SJSA1 (cell line): Measurements from ENCODE around the gene SEC61B. TPM values are rescaled to one million over a fixed set of nuclear protein-coding genes. Genes with fewer than 3 reads are reported as not detected.
"Not testable (repeated sequence)": the region's sequence is repeated elsewhere in the genome, so short reads cannot be mapped to it uniquely, and the experiment has no call there.

Experiments used
- DNase-seq, 2 experiments: peaks; one replicate each; pipeline ENCODE4 v3.0.0-alpha.2; 2015 to 2020; ENCODE audit warnings: low spot score in 2 of 2, low read depth in 1 of 2
- H3K27ac ChIP-seq: fragments of 250-450 bp; sonication (Bioruptor Pico); 2 replicates; pipeline ENCODE4 v1.5.1; 2020; ENCODE audit warnings: mild to moderate bottlenecking, moderate library complexity
- H3K27me3 ChIP-seq: fragments of 250-450 bp; sonication (Bioruptor Pico); replicated peaks from 2 replicates; pipeline ENCODE4 v1.5.1; 2020; ENCODE audit warnings: mild to moderate bottlenecking, moderate library complexity
- H3K36me3 ChIP-seq: fragments of 250-450 bp; sonication (Bioruptor Pico); 2 replicates; pipeline ENCODE4 v1.5.1; 2020; ENCODE audit warnings: mild to moderate bottlenecking
- H3K4me1 ChIP-seq: fragments of 250-450 bp; sonication (Bioruptor Pico); replicated peaks from 2 replicates; pipeline ENCODE4 v1.6.1; 2021; ENCODE audit warnings: mild to moderate bottlenecking
- H3K4me3 ChIP-seq: fragments of 250-450 bp; sonication (Bioruptor Pico); 2 replicates; pipeline ENCODE4 v1.5.1; 2020; ENCODE audit warnings: mild to moderate bottlenecking
- H3K9me3 ChIP-seq: fragments of 250-450 bp; sonication (Bioruptor Pico); replicated peaks from 2 replicates; pipeline ENCODE4 v1.5.1; 2020; ENCODE audit warnings: mild to moderate bottlenecking
- total RNA-seq: library from RNA; depleted of rRNA; stranded (reverse); fragments of >200 nt; shearing (Covaris generic); gene quantifications from 2 replicates; pipeline ENCODE4 v1.2.3, GENCODE V29; 2014

SEC61B gene
- total RNA-seq, 1 experiment from 2014 or later = 164 TPM

DNA sequence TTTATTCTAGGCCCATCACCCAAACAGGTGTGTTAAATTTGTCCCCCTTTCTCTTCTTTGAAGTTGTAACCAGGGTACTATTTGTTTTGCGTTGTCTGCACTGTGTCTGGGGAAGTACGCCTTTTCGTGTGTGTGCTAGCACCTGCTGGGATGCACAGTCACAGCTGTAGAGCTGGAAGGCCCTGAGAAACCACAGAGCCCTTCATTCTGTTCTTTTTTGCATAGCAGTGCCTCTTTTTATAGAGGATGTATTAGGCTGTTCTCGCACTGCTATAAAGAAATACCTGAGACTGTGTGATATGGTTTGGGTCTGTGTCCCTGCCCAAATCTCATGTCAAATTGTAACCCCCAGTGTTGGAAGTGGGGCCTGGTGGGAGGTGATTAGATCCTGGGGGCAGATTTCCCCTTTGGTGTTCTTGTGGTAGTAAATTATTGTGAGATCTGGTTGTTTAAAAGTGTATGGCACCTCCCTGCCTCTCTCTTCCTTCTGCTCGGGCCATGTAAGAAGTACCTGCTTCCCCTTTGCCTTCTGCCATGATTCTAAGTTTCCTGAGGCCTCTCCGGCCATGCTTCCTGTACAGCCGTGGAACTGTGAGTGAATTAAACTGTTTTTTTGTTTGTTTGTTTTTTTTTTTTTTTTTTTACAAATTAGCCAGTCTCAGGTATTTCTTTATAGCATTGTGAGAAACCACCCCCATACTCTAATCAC, 14.0 kb downstream of the SEC61B start:
- Histone ChIP-seq H3K36me3 (peaks cover 21% of the 10 kb centered on the region), H3K27ac (no peak overlapping the region), H3K4me3 (no peak overlapping the region), H3K9me3 (no peaks in the 10 kb centered on the region), H3K27me3 (no peaks in the 10 kb centered on the region), H3K4me1 (no peaks in the 10 kb centered on the region)
- no peak for DNase-seq

DNA sequence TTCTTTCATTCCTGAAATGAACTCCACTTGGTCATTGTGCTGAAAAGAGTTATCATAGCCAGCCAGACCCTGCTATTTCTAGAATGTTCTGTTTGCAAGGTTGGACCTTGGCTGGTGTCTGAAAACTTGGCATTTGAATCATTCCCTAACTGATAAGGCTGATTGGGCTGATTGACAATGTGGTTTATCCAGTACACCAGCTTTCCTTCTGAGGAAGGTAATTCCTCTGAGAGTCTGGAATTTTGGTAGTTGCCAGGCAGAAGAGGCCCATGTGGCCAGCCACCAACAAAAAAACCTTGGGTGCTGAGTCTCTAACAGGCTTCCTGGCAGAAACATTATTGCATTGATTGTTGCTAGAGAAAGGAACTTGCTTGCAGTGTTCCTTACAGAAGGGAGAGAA, 15.3 kb downstream of the SEC61B start:
- Histone ChIP-seq H3K36me3 (peaks cover 10% of the 10 kb centered on the region), H3K4me1 (no peaks in the 10 kb centered on the region), H3K27ac (no peak overlapping the region), H3K4me3 (no peak overlapping the region), H3K9me3 (no peaks in the 10 kb centered on the region), H3K27me3 (no peaks in the 10 kb centered on the region)
- DNase-seq = no peak

DNA sequence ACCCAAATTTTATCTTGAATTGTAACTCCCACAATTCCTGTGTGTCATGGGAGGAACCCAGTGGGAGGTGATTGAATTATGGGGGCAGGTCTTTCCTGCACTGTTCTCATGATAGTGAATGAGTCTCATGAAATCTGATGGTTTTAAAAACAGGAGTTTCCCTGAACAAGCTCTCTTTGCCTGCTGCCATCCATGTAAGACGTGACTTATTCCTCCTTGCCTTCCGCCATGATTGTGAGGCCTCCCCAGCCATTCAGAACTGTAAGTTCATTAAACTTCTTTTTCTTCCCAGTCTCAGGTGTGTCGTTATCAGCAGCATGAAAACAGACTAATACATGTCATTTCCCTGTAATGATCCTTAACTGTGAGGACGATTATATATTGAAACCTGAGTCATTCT, 15.8 kb downstream of the SEC61B start:
- not testable (repeated sequence) for H3K27ac ChIP-seq, H3K9me3 ChIP-seq, H3K4me1 ChIP-seq, H3K36me3 ChIP-seq, H3K4me3 ChIP-seq, H3K27me3 ChIP-seq, DNase-seq

DNA sequence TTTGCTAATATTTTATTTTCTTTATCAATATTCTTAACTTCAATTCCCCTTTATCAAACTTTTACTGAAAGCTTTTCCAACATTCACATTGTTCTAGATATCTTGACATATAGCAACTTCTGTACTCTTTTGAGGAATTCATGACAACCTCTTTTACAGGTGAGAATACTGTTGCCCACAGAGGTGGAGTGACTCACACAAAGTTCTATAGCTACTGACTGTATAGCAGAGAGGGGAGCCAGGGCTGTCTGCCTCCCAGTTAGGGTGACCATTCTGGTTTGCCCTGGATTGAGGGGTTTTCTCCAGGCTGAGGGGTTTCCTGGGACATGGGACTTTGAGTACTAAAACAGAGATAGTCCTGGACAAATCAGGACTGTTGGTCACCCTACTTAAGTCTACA, 16.2 kb downstream of the SEC61B start:
- H3K4me1 ChIP-seq = no peaks in the 10 kb centered on the region
- peaks cover under 1% of the 10 kb centered on the region for H3K36me3 ChIP-seq
- H3K9me3 ChIP-seq = no peaks in the 10 kb centered on the region
- no peaks in the 10 kb centered on the region for H3K27me3 ChIP-seq
- H3K27ac ChIP-seq = no peak overlapping the region
- no peak for DNase-seq
- no peak overlapping the region for H3K4me3 ChIP-seq

DNA sequence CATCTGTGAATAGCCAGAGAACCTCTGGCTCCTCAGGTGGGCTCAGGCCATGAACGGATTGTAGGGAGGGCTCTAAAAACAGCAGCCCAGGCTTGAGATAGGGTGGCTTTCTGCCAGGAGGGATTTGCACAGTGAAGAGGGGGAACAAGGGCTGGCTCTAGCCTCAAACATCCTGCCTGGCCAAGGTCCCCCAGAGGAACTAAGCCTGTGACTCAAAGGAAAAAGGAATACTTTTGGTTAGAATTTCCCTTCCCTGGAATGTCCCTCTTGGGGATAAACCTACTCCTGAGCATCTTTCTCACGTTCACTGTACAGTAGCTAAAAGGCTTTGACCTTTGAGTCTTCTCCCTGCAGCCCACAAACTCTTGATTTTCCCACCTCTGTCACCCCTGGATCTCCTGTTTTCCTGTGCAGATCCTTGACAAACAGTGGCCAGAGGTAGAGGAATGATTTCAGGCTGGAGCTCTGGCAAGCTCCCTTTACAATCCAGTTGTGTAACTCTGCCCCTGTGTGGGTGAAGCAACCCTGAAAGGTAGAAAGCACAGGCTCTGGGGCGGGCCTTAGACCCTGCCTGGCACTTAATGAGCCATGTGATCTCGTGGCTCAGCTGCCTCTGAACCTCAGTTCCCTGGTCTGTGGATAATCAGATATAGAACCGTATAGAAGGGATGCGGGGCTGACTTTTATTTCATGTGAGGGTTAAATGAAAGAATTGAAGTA, 17.4 kb downstream of the SEC61B start:
- DNase-seq = no peak
- Histone ChIP-seq H3K27me3 (no peaks in the 10 kb centered on the region), H3K4me1 (no peaks in the 10 kb centered on the region), H3K27ac (no peak overlapping the region), H3K36me3 (no peaks in the 10 kb centered on the region; the same call in 1 of the 2 replicates), H3K4me3 (no peak overlapping the region), H3K9me3 (no peaks in the 10 kb centered on the region)

DNA sequence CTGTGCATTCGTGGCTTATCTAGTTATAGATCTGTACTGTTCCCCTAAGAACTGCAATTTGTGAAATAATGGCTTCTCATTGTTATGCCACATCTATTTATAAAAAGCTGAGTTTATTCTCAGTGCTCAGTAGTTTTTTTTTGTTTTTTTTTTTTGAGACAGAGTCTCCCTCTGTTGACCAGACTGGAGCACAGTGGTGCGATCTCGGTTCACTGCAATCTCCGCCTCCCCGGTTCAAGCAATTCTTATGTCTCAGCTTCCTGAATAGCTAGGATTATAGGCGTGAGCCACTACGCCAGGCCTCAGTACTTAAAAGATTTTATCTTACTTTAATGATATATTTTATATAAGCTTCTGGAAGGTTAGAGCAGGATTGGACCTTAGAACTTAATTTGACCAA, 19.0 kb downstream of the SEC61B start:
- no peak for DNase-seq
- Histone ChIP-seq H3K4me3 (no peak overlapping the region), H3K27ac (no peak overlapping the region), H3K4me1 (no peaks in the 10 kb centered on the region), H3K36me3 (no peaks in the 10 kb centered on the region; the same call in 1 of the 2 replicates), H3K9me3 (no peaks in the 10 kb centered on the region), H3K27me3 (no peaks in the 10 kb centered on the region)

DNA sequence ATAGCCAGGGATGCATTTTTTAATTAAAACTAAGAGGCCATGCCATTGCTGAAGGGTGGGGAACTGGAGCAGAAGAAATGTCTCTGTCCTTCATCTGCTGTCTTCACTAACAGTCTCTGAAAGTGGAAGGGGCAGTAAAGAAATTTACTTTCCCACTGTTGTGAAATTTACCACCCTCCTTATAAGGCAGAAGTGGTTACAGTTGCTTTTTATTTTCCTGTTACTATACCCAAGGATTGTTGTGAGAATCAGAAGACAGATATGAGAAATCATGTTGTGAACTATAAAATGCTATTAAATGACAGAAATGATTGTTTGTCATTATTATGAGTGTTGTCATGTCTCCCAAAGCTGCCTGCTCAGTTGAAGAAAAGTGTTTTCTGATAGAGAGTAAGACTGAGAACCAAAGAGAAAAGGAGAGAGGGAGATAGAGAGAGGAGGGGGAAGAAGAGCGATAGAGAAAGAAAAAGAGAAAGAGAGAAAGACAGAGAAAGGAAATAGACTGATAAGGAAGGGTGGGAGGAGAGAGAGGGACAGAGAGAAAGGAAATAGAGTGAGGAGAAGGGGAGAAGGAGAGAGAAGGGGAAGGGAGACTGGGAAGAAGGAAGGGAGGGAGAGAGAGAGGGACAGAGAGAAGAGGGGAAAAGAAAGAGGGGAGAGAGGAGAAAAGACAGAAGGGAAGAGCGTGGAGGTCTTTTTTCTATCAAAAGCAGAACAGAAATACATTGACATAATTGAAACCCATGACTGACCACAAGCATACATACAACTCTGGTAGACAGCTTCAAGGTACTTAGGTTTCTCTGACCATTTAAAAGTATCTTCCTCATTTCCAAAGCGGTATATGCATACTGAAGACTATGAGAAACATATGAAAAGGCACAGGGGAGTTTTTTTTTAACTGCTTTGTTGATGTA, 22.5 kb downstream of the SEC61B start:
- DNase-seq = no peak

DNA sequence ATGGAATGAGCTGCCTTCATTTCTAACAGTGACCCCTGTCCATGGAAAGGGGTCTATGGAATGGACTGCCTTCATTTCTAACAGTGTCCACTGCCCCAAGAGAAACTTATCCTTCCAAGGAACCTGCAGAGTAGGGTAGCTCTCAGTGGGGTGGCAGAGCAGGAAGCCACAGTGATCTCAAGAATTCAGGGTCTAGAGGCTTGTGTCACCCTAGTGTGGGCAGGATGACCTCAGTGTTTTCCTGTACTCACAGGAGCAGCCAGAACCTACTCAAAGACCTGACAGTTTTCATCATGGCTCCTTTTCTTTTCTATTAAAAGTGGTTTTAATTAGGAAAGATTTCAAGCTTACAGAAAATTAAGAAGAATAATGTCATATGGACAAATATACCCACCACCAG, 27.5 kb downstream of the SEC61B start:
- Histone ChIP-seq H3K9me3 (no peaks in the 10 kb centered on the region), H3K27ac (no peak overlapping the region), H3K36me3 (no peaks in the 10 kb centered on the region), H3K4me1 (peaks cover 6% of the 10 kb centered on the region), H3K27me3 (no peaks in the 10 kb centered on the region), H3K4me3 (no peak overlapping the region)
- DNase-seq = no peak

More for the DNA sequence above, 22.5 kb downstream of the SEC61B start:
- Histone ChIP-seq H3K4me1 (no peaks in the 10 kb centered on the region), H3K9me3 (no peaks in the 10 kb centered on the region), H3K27me3 (no peaks in the 10 kb centered on the region), H3K27ac (no peak overlapping the region), H3K36me3 (no peaks in the 10 kb centered on the region; the same call in 1 of the 2 replicates), H3K4me3 (no peak overlapping the region)

DNA sequence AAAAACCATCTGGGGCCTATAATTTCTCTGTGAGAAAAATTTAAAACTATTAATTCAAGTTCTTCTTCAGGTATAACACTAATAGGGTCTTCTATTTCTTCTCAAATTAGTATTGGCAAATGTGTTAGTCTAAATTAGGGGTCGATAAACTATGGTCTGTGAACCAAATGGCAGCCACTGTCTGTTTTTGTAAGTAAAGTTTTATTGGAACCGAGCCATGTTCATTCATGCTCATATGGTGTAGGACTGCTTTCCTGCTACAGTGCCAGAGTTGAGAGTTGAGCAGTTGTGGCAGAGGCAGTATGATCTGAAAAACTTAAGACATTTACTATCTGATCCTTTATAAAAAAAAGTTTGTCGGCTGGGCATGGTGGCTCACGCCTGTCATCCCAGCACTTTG, 29.1 kb downstream of the SEC61B start:
- Histone ChIP-seq H3K4me1 (peaks cover 6% of the 10 kb centered on the region), H3K27me3 (no peaks in the 10 kb centered on the region)
- no peak for DNase-seq

DNA sequence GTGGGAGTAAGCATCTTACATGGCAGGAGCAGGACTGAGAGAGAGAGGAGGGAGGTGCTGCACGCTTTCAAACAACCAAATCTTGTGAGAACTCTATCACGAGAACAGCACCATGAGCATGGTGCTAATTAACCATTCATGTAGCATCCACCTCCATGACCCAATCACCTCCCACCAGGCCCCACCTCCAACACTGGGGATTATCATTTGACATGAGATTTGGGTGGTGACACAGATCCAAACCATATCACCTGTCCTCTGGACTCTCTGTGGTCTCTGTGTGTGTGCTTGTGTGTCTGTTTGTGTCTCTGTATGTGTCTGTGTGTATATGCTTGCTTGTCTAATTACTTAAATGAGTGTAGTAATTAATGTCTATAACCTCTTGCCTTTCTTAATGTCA, 31.1 kb downstream of the SEC61B start:
- no peak overlapping the region for H3K4me3 ChIP-seq
- H3K4me1 ChIP-seq = peaks cover 6% of the 10 kb centered on the region
- DNase-seq = no peak
- H3K36me3 ChIP-seq = no peaks in the 10 kb centered on the region
- H3K27me3 ChIP-seq = no peaks in the 10 kb centered on the region
- no peaks in the 10 kb centered on the region for H3K9me3 ChIP-seq
- no peak overlapping the region for H3K27ac ChIP-seq

More for the DNA sequence above, 29.1 kb downstream of the SEC61B start:
- no peaks in the 10 kb centered on the region for H3K36me3 ChIP-seq
- no peak overlapping the region for H3K27ac ChIP-seq
- H3K9me3 ChIP-seq = no peaks in the 10 kb centered on the region
- H3K4me3 ChIP-seq = no peak overlapping the region

DNA sequence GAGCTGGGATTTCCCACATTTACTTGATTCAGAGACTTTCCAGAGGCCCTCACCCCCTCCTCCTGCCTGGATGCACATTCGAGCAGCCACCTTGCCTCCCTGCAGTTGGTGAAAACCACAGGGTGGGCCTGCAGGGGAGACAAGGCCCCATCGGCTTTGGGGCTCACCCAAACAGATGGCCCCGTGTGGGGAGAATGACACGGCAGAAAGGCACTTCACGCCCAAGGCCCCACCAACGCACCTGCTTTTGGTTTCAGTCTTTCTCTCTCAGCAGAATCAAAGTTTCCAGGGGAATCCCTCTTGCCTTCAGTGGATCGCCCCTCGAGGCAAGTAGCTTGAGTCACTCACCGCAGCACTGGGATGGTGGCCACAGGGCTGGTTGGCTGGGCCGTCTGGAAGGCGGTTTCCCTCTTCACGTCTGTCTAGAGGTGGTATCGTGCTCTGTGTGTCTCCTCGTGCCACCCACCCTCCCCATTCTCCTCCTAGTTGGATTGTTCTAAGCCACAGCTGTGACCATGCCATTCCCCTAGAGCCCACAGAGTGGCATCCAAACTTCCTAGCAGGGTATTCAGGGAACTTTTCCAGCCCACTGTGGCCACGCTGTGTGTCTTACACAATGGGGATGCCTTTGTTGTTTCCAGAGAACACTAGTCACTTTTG, 31.8 kb downstream of the SEC61B start:
- Histone ChIP-seq H3K4me3 (no peak overlapping the region), H3K9me3 (no peaks in the 10 kb centered on the region), H3K36me3 (no peaks in the 10 kb centered on the region), H3K27ac (no peak overlapping the region), H3K27me3 (no peaks in the 10 kb centered on the region), H3K4me1 (peaks cover 6% of the 10 kb centered on the region)
- peak; percentile 21 to 50 for DNase-seq

DNA sequence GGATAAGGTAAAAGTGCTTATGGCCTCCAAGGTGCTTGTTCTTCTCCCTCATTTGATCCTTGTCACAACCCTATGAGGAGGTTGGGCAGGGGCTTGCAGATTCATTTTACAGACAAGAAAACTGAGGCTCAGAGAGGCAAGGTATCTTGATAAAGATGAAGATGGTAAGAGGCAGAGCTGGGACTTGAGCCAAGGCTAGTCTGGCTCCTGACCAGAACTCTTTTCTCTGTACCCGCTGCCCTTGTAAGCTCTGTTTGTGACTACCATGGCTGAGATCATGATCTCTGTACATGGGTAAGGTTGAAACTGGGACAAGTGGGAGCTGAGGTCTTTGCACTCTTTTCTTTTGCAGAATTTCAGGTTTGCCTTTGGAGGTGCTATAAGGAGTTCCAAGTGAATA, 33.6 kb downstream of the SEC61B start:
- Histone ChIP-seq H3K27ac (no peak overlapping the region), H3K9me3 (no peaks in the 10 kb centered on the region), H3K4me3 (no peak overlapping the region), H3K4me1 (peaks cover 6% of the 10 kb centered on the region), H3K36me3 (no peaks in the 10 kb centered on the region), H3K27me3 (no peaks in the 10 kb centered on the region)
- DNase-seq = no peak

DNA sequence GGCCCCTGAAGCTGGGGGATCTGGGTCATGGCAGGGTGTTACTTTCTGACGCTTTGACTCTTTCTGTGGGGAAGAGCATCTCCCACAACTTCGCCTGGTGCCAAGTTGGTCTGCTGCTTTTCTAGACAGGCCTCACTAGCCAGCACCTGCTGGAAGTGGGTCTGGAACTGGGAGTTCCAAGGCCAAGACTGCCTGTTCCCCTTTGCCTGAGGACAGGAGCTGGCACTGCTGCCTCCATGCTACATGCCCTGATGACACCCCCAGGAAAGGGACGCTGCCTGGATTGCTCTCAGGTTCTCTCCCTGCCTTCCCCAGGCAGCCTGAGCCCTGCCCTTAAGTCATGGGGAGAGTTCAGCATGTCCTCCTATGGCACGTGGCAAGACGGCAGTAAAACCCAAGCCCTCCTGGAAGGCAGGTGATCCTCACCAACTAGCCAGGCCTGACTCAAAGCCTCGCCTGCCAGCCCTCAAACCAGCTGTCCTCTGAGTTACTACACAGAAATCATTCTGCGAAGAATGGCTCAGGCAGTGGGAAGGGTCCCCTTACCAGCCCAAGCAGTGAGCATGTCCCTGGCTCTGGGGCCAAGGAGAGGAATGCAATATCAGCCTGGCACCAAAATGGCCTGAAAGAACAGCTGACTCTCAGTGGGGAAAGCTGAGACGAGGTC, 35.8 kb downstream of the SEC61B start:
- H3K4me3 ChIP-seq = no peak overlapping the region
- peaks cover 6% of the 10 kb centered on the region for H3K4me1 ChIP-seq
- H3K36me3 ChIP-seq = no peaks in the 10 kb centered on the region
- H3K27me3 ChIP-seq = no peaks in the 10 kb centered on the region
- H3K27ac ChIP-seq = no peak overlapping the region
- no peaks in the 10 kb centered on the region for H3K9me3 ChIP-seq
- DNase-seq = no peak
